SK-N-SH treated with all-trans-retinoic acid at 6 μM for 48 hours (cell line): ENCODE measurements around the gene PTPRH.

ENCODE experiments used
- ATAC-seq: fragments of 200-7000 bp; cut with Tn5 transposase; 3 replicates; pipeline ENCODE4 v1.9.1; 2020; ENCODE audit warnings: mild to moderate bottlenecking, moderate library complexity
- ARNTL ChIP-seq: fragments of 450-650 bp; formaldehyde crosslinking; IDR thresholded peaks from 2 replicates; pipeline ENCODE4 v1.5.0; 2020; ENCODE audit warnings: low read depth, mild to moderate bottlenecking, moderate library complexity, borderline replicate concordance
- BACH2 ChIP-seq: fragments of 250-450 bp; sonication (Bioruptor Pico); IDR thresholded peaks from 2 replicates; pipeline ENCODE4 v1.9.0; 2021; ENCODE audit warnings: mild to moderate bottlenecking, borderline replicate concordance
- CSDC2 ChIP-seq: fragments of 250-450 bp; sonication (Bioruptor Pico); IDR thresholded peaks from 2 replicates; pipeline ENCODE4 v1.5.0; 2020; ENCODE audit warnings: mild to moderate bottlenecking, moderate library complexity
- ESRRG ChIP-seq: fragments of 250-450 bp; sonication (Bioruptor Pico); IDR thresholded peaks from 2 replicates; pipeline ENCODE4 v1.6.1; 2021; ENCODE audit warnings: mild to moderate bottlenecking
- GLIS3 ChIP-seq: fragments of 250-450 bp; sonication (Bioruptor Pico); IDR thresholded peaks from 2 replicates; pipeline ENCODE4 v1.5.0; 2020; ENCODE audit warnings: mild to moderate bottlenecking, moderate library complexity
- ISL1 ChIP-seq: fragments of 250-450 bp; sonication (Bioruptor Pico); IDR thresholded peaks from 2 replicates; pipeline ENCODE4 v2.1.2; 2022; ENCODE audit warnings: mild to moderate bottlenecking, moderate library complexity
- OSR1 ChIP-seq: fragments of 250-450 bp; sonication (Bioruptor Pico); IDR thresholded peaks from 2 replicates; pipeline ENCODE4 v1.8.0; 2022; ENCODE audit warnings: moderate library complexity, mild to moderate bottlenecking, inconsistent platforms
- PPARA ChIP-seq: fragments of 250-450 bp; sonication (Bioruptor Pico); IDR thresholded peaks from 2 replicates; pipeline ENCODE4 v1.5.0; 2020; ENCODE audit warnings: mild to moderate bottlenecking, borderline replicate concordance
- RARB ChIP-seq: fragments of 250-450 bp; sonication (Bioruptor Pico); IDR thresholded peaks from 2 replicates; pipeline ENCODE4 v1.8.0; 2021; ENCODE audit warnings: mild to moderate bottlenecking, moderate library complexity
- SNAI2 ChIP-seq: fragments of 250-450 bp; sonication (Bioruptor Pico); IDR thresholded peaks from 2 replicates; pipeline ENCODE4 v1.5.0; 2020; ENCODE audit warnings: mild to moderate bottlenecking, moderate library complexity
- TCF4 ChIP-seq: fragments of 250-450 bp; sonication (Bioruptor Pico); IDR thresholded peaks from 2 replicates; pipeline ENCODE4 v1.8.0; 2021; ENCODE audit warnings: mild to moderate bottlenecking, moderate library complexity, borderline replicate concordance
- TOX ChIP-seq: fragments of 250-450 bp; sonication (Bioruptor Pico); IDR thresholded peaks from 2 replicates; pipeline ENCODE4 v1.8.0; 2021; ENCODE audit warnings: mild to moderate bottlenecking, moderate library complexity, borderline replicate concordance
- ZC3H10 ChIP-seq: fragments of 250-450 bp; sonication (Bioruptor Pico); IDR thresholded peaks from 2 replicates; pipeline ENCODE4 v1.5.1; 2021; ENCODE audit warnings: mild to moderate bottlenecking, moderate library complexity
- ZFP3 ChIP-seq: fragments of 250-450 bp; sonication (Bioruptor Pico); IDR thresholded peaks from 2 replicates; pipeline ENCODE4 v1.5.0; 2020; ENCODE audit warnings: mild to moderate bottlenecking, moderate library complexity
- ZFP30 ChIP-seq: fragments of 450-650 bp; formaldehyde crosslinking; IDR thresholded peaks from 2 replicates; pipeline ENCODE4 v1.5.0; 2022; ENCODE audit warnings: mild to moderate bottlenecking, moderate library complexity
- ZNF565 ChIP-seq: fragments of 450-650 bp; formaldehyde crosslinking; conservative IDR thresholded peaks from 2 replicates; pipeline ENCODE4 v1.5.0; 2020; ENCODE audit warnings: low read depth, mild to moderate bottlenecking, moderate library complexity
- ZNF70 ChIP-seq: fragments of 450-650 bp; formaldehyde crosslinking; IDR thresholded peaks from 2 replicates; pipeline ENCODE4 v1.5.0; 2020; ENCODE audit warnings: mild to moderate bottlenecking, moderate library complexity
- ZNF8 ChIP-seq: fragments of 450-650 bp; formaldehyde crosslinking; IDR thresholded peaks from 2 replicates; pipeline ENCODE4 v1.5.0; 2020; ENCODE audit warnings: mild to moderate bottlenecking, moderate library complexity
- TF ChIP-seq, protein P1 (sequence below): fragments of 250-450 bp; sonication (Bioruptor Pico); IDR thresholded peaks from 2 replicates; pipeline ENCODE4 v1.5.0; 2020; ENCODE audit warnings: mild to moderate bottlenecking, moderate library complexity
- TF ChIP-seq, protein P2 (sequence below): fragments of 250-450 bp; sonication (Bioruptor Pico); IDR thresholded peaks from 2 replicates; pipeline ENCODE4 v1.5.1; 2021; ENCODE audit warnings: mild to moderate bottlenecking, moderate library complexity
- TF ChIP-seq, protein P3 (sequence below): fragments of 250-450 bp; sonication (Bioruptor Pico); IDR thresholded peaks from 2 replicates; pipeline ENCODE4 v1.8.0; 2021; ENCODE audit warnings: low read depth, mild to moderate bottlenecking, moderate library complexity, borderline replicate concordance
- TF ChIP-seq, protein P4 (sequence below): fragments of 250-450 bp; sonication (Bioruptor Pico); IDR thresholded peaks from 2 replicates; pipeline ENCODE4 v1.5.1; 2020; ENCODE audit warnings: low read depth, mild to moderate bottlenecking, moderate library complexity

The PTPRH gene

DNA sequence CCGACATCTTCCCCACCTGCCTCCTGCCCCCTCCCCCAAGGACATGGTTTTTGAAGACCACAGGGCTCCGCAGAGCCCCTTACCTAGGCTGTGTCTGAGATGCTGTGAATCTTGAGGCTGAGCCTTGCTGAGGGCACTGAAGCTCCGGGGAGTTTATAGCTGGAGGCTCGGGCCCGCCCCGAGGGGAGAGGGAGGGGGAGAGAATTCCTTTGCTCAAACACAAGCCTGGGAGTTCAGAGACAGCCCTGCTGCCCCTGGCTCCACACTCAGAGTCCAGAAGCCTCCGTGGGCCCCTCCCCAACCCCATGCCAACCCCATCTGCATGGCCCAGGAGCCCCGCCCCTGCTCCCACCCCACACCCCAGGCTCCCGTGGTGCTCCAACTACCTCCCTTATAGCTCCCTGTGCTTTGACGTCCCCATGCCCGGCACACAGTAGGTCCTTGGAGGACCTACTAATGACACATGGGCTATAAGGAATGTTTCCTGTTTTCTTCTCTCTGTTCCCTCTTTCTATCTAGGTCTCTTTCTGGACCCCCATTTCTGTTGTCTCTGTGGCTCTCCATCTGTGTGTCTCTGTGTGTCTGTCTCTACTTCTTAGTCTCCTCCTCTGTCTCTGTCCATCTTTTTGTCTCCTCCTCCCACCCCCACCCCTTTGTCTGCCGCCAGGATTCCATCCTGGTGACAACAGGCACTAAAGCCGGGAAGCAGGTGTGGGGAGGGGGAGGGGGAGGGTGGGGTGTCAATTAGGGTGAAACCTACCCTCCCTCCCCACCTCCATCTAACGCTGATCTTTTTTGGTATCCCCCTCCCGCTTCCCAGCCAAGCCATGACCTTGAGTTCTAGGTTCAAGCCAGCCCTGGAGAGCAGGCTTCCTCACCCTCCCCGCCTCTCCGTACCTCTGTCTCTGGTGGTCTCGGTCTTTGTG is 60.0 kb downstream of the PTPRH start, which contains the start of gene TNNT1:
Gene TNNT1 (minus strand): TSS at position 129 of the 926 bp plus-strand sequence. CDS start 2,049 bp downstream, outside the sequence.
- ATAC-seq, result peak; percentile 50
- TF ChIP-seq, protein P1, sequence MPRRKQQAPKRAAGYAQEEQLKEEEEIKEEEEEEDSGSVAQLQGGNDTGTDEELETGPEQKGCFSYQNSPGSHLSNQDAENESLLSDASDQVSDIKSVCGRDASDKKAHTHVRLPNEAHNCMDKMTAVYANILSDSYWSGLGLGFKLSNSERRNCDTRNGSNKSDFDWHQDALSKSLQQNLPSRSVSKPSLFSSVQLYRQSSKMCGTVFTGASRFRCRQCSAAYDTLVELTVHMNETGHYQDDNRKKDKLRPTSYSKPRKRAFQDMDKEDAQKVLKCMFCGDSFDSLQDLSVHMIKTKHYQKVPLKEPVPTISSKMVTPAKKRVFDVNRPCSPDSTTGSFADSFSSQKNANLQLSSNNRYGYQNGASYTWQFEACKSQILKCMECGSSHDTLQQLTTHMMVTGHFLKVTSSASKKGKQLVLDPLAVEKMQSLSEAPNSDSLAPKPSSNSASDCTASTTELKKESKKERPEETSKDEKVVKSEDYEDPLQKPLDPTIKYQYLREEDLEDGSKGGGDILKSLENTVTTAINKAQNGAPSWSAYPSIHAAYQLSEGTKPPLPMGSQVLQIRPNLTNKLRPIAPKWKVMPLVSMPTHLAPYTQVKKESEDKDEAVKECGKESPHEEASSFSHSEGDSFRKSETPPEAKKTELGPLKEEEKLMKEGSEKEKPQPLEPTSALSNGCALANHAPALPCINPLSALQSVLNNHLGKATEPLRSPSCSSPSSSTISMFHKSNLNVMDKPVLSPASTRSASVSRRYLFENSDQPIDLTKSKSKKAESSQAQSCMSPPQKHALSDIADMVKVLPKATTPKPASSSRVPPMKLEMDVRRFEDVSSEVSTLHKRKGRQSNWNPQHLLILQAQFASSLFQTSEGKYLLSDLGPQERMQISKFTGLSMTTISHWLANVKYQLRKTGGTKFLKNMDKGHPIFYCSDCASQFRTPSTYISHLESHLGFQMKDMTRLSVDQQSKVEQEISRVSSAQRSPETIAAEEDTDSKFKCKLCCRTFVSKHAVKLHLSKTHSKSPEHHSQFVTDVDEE (CRISPR knock-in tag), result no peak
- TF ChIP-seq RARB (CRISPR knock-in tag), result no peak
- no peak for TF ChIP-seq PPARA
- TF ChIP-seq TCF4 (CRISPR knock-in tag), result no peak
- no peak for TF ChIP-seq TOX
- TF ChIP-seq ZNF565 (CRISPR knock-in tag), result no peak
- no peak for TF ChIP-seq ESRRG
- TF ChIP-seq ZFP3 (CRISPR knock-in tag), result no peak
- TF ChIP-seq ISL1 (CRISPR knock-in tag), result no peak
- no peak for TF ChIP-seq BACH2 (CRISPR knock-in tag)
- no peak for TF ChIP-seq ZNF70 (CRISPR knock-in tag)
- TF ChIP-seq, protein P2, sequence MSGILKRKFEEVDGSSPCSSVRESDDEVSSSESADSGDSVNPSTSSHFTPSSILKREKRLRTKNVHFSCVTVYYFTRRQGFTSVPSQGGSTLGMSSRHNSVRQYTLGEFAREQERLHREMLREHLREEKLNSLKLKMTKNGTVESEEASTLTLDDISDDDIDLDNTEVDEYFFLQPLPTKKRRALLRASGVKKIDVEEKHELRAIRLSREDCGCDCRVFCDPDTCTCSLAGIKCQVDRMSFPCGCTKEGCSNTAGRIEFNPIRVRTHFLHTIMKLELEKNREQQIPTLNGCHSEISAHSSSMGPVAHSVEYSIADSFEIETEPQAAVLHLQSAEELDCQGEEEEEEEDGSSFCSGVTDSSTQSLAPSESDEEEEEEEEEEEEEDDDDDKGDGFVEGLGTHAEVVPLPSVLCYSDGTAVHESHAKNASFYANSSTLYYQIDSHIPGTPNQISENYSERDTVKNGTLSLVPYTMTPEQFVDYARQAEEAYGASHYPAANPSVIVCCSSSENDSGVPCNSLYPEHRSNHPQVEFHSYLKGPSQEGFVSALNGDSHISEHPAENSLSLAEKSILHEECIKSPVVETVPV (CRISPR knock-in tag), result no peak
- TF ChIP-seq ARNTL (CRISPR knock-in tag), result no peak
- TF ChIP-seq ZC3H10 (CRISPR knock-in tag), result no peak
- TF ChIP-seq GLIS3 (CRISPR knock-in tag), result no peak
- TF ChIP-seq ZNF8, result no peak
- no peak for TF ChIP-seq SNAI2 (CRISPR knock-in tag)

DNA sequence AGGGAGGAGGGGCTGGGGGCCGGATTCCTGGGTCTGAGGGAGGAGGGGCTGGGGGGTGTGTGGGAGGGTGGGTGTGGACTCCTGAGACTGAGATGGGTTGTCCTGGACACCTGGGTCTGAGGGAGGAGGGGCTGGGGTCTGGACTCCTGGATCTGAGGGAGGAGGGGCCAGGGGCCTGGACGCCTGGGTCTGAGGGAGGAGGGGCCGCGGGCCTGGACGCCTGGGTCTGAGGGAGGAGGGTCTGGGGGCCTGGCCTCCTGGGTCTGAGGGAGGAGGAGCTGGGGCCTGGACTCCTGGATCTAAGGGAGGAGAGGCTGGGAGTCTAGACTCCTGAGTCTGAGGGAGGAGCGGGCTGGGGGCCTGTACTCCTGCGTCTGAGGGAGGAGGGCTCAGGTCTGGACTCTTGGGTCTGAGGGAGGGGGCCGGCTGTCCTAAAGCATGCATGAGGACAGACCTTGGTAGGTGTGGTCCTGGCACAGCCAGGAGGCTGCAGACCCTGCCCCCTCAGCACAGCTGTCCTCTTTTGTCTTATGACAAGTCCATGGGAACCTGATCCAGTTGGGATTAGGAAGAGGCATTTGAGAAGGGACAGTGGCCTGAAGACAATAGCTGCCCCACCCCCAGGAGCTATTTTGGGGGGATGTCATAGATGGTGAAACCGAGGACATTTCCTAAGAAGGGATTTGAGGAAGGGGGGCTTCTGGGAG is 61.6 kb downstream of the PTPRH start:
- TF ChIP-seq ZNF70 (CRISPR knock-in tag), result no peak
- TF ChIP-seq RARB (CRISPR knock-in tag), result no peak
- TF ChIP-seq ZFP30 (CRISPR knock-in tag), result no peak
- no peak for TF ChIP-seq TOX
- TF ChIP-seq SNAI2 (CRISPR knock-in tag), result no peak
- no peak for TF ChIP-seq OSR1 (CRISPR knock-in tag)
- TF ChIP-seq BACH2 (CRISPR knock-in tag), result no peak
- TF ChIP-seq ZFP3 (CRISPR knock-in tag), result no peak
- TF ChIP-seq, protein P2 (CRISPR knock-in tag), result no peak
- TF ChIP-seq, protein P3, sequence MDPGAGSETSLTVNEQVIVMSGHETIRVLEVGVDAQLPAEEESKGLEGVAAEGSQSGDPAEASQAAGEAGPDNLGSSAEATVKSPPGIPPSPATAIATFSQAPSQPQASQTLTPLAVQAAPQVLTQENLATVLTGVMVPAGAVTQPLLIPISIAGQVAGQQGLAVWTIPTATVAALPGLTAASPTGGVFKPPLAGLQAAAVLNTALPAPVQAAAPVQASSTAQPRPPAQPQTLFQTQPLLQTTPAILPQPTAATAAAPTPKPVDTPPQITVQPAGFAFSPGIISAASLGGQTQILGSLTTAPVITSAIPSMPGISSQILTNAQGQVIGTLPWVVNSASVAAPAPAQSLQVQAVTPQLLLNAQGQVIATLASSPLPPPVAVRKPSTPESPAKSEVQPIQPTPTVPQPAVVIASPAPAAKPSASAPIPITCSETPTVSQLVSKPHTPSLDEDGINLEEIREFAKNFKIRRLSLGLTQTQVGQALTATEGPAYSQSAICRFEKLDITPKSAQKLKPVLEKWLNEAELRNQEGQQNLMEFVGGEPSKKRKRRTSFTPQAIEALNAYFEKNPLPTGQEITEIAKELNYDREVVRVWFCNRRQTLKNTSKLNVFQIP, result no peak
- no peak for TF ChIP-seq PPARA
- no peak for TF ChIP-seq ZNF8
- ATAC-seq, result no peak

DNA sequence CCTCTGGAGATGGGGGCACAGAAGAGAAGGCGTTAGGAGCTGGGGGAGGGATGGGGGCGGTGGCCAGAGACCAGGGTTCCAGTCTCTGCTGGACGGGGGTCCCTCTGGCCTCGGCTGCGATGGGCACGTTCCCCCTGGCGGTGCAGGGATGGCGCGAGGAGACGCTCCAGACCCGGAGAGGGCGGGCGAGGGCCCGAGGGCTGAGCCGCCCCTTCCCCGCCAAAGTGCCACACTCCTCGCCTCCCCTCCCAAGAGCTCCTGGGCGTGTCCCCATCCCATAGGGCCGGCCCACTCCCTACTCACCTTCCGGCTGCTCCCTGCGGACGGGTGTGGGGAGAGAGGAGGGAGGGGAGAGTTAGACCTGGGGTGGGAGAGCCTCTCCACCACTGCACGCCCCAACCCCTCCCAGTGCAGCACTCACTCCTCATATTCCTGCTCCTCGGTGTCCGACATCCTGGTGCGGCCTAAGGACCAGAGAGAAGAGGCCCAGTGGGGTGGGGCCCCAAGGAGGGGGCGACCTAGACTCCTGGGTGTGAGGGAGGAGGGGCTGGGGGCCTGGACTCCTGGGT is 62.5 kb downstream of the PTPRH start:
- TF ChIP-seq RARB (CRISPR knock-in tag), result no peak
- TF ChIP-seq, protein P4, sequence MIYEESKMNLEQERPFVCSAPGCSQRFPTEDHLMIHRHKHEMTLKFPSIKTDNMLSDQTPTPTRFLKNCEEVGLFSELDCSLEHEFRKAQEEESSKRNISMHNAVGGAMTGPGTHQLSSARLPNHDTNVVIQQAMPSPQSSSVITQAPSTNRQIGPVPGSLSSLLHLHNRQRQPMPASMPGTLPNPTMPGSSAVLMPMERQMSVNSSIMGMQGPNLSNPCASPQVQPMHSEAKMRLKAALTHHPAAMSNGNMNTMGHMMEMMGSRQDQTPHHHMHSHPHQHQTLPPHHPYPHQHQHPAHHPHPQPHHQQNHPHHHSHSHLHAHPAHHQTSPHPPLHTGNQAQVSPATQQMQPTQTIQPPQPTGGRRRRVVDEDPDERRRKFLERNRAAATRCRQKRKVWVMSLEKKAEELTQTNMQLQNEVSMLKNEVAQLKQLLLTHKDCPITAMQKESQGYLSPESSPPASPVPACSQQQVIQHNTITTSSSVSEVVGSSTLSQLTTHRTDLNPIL (CRISPR knock-in tag), result no peak
- TF ChIP-seq PPARA, result no peak
- TF ChIP-seq TOX, result no peak
- TF ChIP-seq CSDC2, result no peak
- TF ChIP-seq GLIS3 (CRISPR knock-in tag), result no peak
- TF ChIP-seq ZNF70 (CRISPR knock-in tag), result no peak
- TF ChIP-seq TCF4 (CRISPR knock-in tag), result no peak
- no peak for TF ChIP-seq ZC3H10 (CRISPR knock-in tag)
- no peak for TF ChIP-seq ZFP30 (CRISPR knock-in tag)
- no peak for TF ChIP-seq ZFP3 (CRISPR knock-in tag)
- TF ChIP-seq, protein P3, result no peak
- ATAC-seq, result peak; percentile 51
